Measurements from ENCODE around the gene SYT12. TPM values are rescaled to one million over a fixed set of nuclear protein-coding genes. Genes with fewer than 3 reads are reported as not detected.
"Not testable (repeated sequence)": the region's sequence is repeated elsewhere in the genome, so short reads cannot be mapped to it uniquely, and the experiment has no call there.

The SYT12 gene
- total RNA-seq, 1 donor from 2014 or later = not detected

- H3K4me3 ChIP-seq (ENCODE audit: low read length in 3 of 3) = no peak overlapping the region
- no peaks in the 10 kb centered on the region for H3K9me3 ChIP-seq (ENCODE audit: control insufficient read depth in 3 of 3, low read length in 3 of 3)
- H3K4me1 ChIP-seq (ENCODE audit: control insufficient read depth in 3 of 3, insufficient read depth in 3 of 3, low read length in 3 of 3) = no peaks in the 10 kb centered on the region
- H3K27ac ChIP-seq (ENCODE audit: low read depth, low read length) = no peak overlapping the region
- H3K36me3 ChIP-seq (ENCODE audit: control insufficient read depth in 3 of 3, insufficient read depth in 3 of 3, low read length in 3 of 3) = no peaks in the 10 kb centered on the region
- no peak overlapping the region for H3K9ac ChIP-seq (ENCODE audit: low read depth in 1 of 3, low read length in 3 of 3)
- H3K27me3 ChIP-seq (ENCODE audit: control insufficient read depth in 3 of 3, insufficient read depth in 3 of 3, low read length in 3 of 3) = no peaks in the 10 kb centered on the region
Measured at GRCh38 chr11:66992041-66992440, 30.9 kb upstream of the SYT12 start.

- Histone ChIP-seq H3K4me1 (ENCODE audit: control insufficient read depth in 3 of 3, insufficient read depth in 3 of 3, low read length in 3 of 3) (no peaks in the 10 kb centered on the region), H3K9me3 (ENCODE audit: control insufficient read depth in 3 of 3, low read length in 3 of 3) (no peaks in the 10 kb centered on the region), H3K9ac (ENCODE audit: low read depth in 1 of 3, low read length in 3 of 3) (no peak overlapping the region), H3K27ac (ENCODE audit: low read depth, low read length) (no peak overlapping the region), H3K36me3 (ENCODE audit: control insufficient read depth in 3 of 3, insufficient read depth in 3 of 3, low read length in 3 of 3) (no peaks in the 10 kb centered on the region), H3K4me3 (ENCODE audit: low read length in 3 of 3) (no peak overlapping the region), H3K27me3 (ENCODE audit: control insufficient read depth in 3 of 3, insufficient read depth in 3 of 3, low read length in 3 of 3) (no peaks in the 10 kb centered on the region)
Measured at GRCh38 chr11:66996609-66997273, 26.2 kb upstream of the SYT12 start.

- no peak overlapping the region for H3K27ac ChIP-seq (ENCODE audit: low read depth, low read length)
- no peaks in the 10 kb centered on the region for H3K4me1 ChIP-seq (ENCODE audit: control insufficient read depth in 3 of 3, insufficient read depth in 3 of 3, low read length in 3 of 3)
- no peak overlapping the region for H3K4me3 ChIP-seq (ENCODE audit: low read length in 3 of 3)
- no peaks in the 10 kb centered on the region for H3K9me3 ChIP-seq (ENCODE audit: control insufficient read depth in 3 of 3, low read length in 3 of 3)
- no peaks in the 10 kb centered on the region for H3K36me3 ChIP-seq (ENCODE audit: control insufficient read depth in 3 of 3, insufficient read depth in 3 of 3, low read length in 3 of 3)
- no peaks in the 10 kb centered on the region for H3K27me3 ChIP-seq (ENCODE audit: control insufficient read depth in 3 of 3, insufficient read depth in 3 of 3, low read length in 3 of 3)
- no peak overlapping the region for H3K9ac ChIP-seq (ENCODE audit: low read depth in 1 of 3, low read length in 3 of 3)
Measured at GRCh38 chr11:66999555-66999954, 23.4 kb upstream of the SYT12 start.

GRCh38 chr11:67001332-67001731 is 21.6 kb upstream of the SYT12 start:
- Histone ChIP-seq H3K27me3 (ENCODE audit: control insufficient read depth in 3 of 3, insufficient read depth in 3 of 3, low read length in 3 of 3) (no peaks in the 10 kb centered on the region), H3K9ac (ENCODE audit: low read depth in 1 of 3, low read length in 3 of 3) (no peak overlapping the region), H3K4me3 (ENCODE audit: low read length in 3 of 3) (no peak overlapping the region), H3K9me3 (ENCODE audit: control insufficient read depth in 3 of 3, low read length in 3 of 3) (no peaks in the 10 kb centered on the region), H3K27ac (ENCODE audit: low read depth, low read length) (no peak overlapping the region), H3K36me3 (ENCODE audit: control insufficient read depth in 3 of 3, insufficient read depth in 3 of 3, low read length in 3 of 3) (no peaks in the 10 kb centered on the region), H3K4me1 (ENCODE audit: control insufficient read depth in 3 of 3, insufficient read depth in 3 of 3, low read length in 3 of 3) (no peaks in the 10 kb centered on the region)

- no peak overlapping the region for H3K4me3 ChIP-seq (ENCODE audit: low read length in 3 of 3)
- H3K27ac ChIP-seq (ENCODE audit: low read depth, low read length) = no peak overlapping the region
- H3K9me3 ChIP-seq (ENCODE audit: control insufficient read depth in 3 of 3, low read length in 3 of 3) = no peaks in the 10 kb centered on the region
- H3K4me1 ChIP-seq (ENCODE audit: control insufficient read depth in 3 of 3, insufficient read depth in 3 of 3, low read length in 3 of 3) = no peaks in the 10 kb centered on the region
- H3K36me3 ChIP-seq (ENCODE audit: control insufficient read depth in 3 of 3, insufficient read depth in 3 of 3, low read length in 3 of 3) = no peaks in the 10 kb centered on the region
- H3K9ac ChIP-seq (ENCODE audit: low read depth in 1 of 3, low read length in 3 of 3) = no peak overlapping the region
- no peaks in the 10 kb centered on the region for H3K27me3 ChIP-seq (ENCODE audit: control insufficient read depth in 3 of 3, insufficient read depth in 3 of 3, low read length in 3 of 3)
Measured at GRCh38 chr11:67002297-67002913, 20.5 kb upstream of the SYT12 start.

- no peak overlapping the region for H3K9ac ChIP-seq (ENCODE audit: low read depth in 1 of 3, low read length in 3 of 3)
- no peak overlapping the region for H3K4me3 ChIP-seq (ENCODE audit: low read length in 3 of 3)
- H3K36me3 ChIP-seq (ENCODE audit: control insufficient read depth in 3 of 3, insufficient read depth in 3 of 3, low read length in 3 of 3) = no peaks in the 10 kb centered on the region
- H3K27me3 ChIP-seq (ENCODE audit: control insufficient read depth in 3 of 3, insufficient read depth in 3 of 3, low read length in 3 of 3) = no peaks in the 10 kb centered on the region
- no peaks in the 10 kb centered on the region for H3K4me1 ChIP-seq (ENCODE audit: control insufficient read depth in 3 of 3, insufficient read depth in 3 of 3, low read length in 3 of 3)
- H3K9me3 ChIP-seq (ENCODE audit: control insufficient read depth in 3 of 3, low read length in 3 of 3) = no peaks in the 10 kb centered on the region
- no peak overlapping the region for H3K27ac ChIP-seq (ENCODE audit: low read depth, low read length)
Measured at GRCh38 chr11:67002921-67003411, 20.0 kb upstream of the SYT12 start.

- H3K27me3 ChIP-seq (ENCODE audit: control insufficient read depth in 3 of 3, insufficient read depth in 3 of 3, low read length in 3 of 3); H3K9me3 ChIP-seq (ENCODE audit: control insufficient read depth in 3 of 3, low read length in 3 of 3); H3K36me3 ChIP-seq (ENCODE audit: control insufficient read depth in 3 of 3, insufficient read depth in 3 of 3, low read length in 3 of 3); H3K9ac ChIP-seq (ENCODE audit: low read depth in 1 of 3, low read length in 3 of 3); H3K4me3 ChIP-seq (ENCODE audit: low read length in 3 of 3); H3K4me1 ChIP-seq (ENCODE audit: control insufficient read depth in 3 of 3, insufficient read depth in 3 of 3, low read length in 3 of 3); H3K27ac ChIP-seq (ENCODE audit: low read depth, low read length): not testable (repeated sequence)
Measured at GRCh38 chr11:67005200-67005599, 17.7 kb upstream of the SYT12 start.

- Histone ChIP-seq H3K27ac (ENCODE audit: low read depth, low read length) (no peak overlapping the region), H3K27me3 (ENCODE audit: control insufficient read depth in 3 of 3, insufficient read depth in 3 of 3, low read length in 3 of 3) (no peaks in the 10 kb centered on the region), H3K9me3 (ENCODE audit: control insufficient read depth in 3 of 3, low read length in 3 of 3) (no peaks in the 10 kb centered on the region), H3K36me3 (ENCODE audit: control insufficient read depth in 3 of 3, insufficient read depth in 3 of 3, low read length in 3 of 3) (no peaks in the 10 kb centered on the region), H3K9ac (ENCODE audit: low read depth in 1 of 3, low read length in 3 of 3) (no peak overlapping the region), H3K4me1 (ENCODE audit: control insufficient read depth in 3 of 3, insufficient read depth in 3 of 3, low read length in 3 of 3) (no peaks in the 10 kb centered on the region), H3K4me3 (ENCODE audit: low read length in 3 of 3) (no peak overlapping the region)
Measured at GRCh38 chr11:67006029-67006884, 16.7 kb upstream of the SYT12 start.

- no peaks in the 10 kb centered on the region for H3K9me3 ChIP-seq (ENCODE audit: control insufficient read depth in 3 of 3, low read length in 3 of 3)
- H3K4me1 ChIP-seq (ENCODE audit: control insufficient read depth in 3 of 3, insufficient read depth in 3 of 3, low read length in 3 of 3) = no peaks in the 10 kb centered on the region
- H3K27me3 ChIP-seq (ENCODE audit: control insufficient read depth in 3 of 3, insufficient read depth in 3 of 3, low read length in 3 of 3) = no peaks in the 10 kb centered on the region
- H3K36me3 ChIP-seq (ENCODE audit: control insufficient read depth in 3 of 3, insufficient read depth in 3 of 3, low read length in 3 of 3) = no peaks in the 10 kb centered on the region
- no peak overlapping the region for H3K4me3 ChIP-seq (ENCODE audit: low read length in 3 of 3)
- no peak overlapping the region for H3K27ac ChIP-seq (ENCODE audit: low read depth, low read length)
- no peak overlapping the region for H3K9ac ChIP-seq (ENCODE audit: low read depth in 1 of 3, low read length in 3 of 3)
Measured at GRCh38 chr11:67007126-67007525, 15.8 kb upstream of the SYT12 start.
